Right lung (tissue), 10 donors: ENCODE results near the gene NHLRC4. TPM values are rescaled to one million over a fixed set of nuclear protein-coding genes. Genes with fewer than 3 reads are reported as not detected.

Experiments used
- DNase-seq, 2 donors: peaks; one replicate each; pipeline ENCODE4 v3.0.0-alpha.2; 2013
- long read RNA-seq, 8 donors: transcript quantifications; one replicate each; lab custom pipeline, GENCODE V29; 2026
- polyA plus RNA-seq, 5 donors: library from polyadenylated mRNA; unstranded; fragments of 120-200 nt; gene quantifications; one replicate each; pipeline versions ENCODE4 v1.2.1 to v1.2.3, GENCODE V29; 2013; ENCODE audit warnings: inconsistent platforms in 1 of 5, low replicate concordance in 1 of 5; ENCODE audit not compliant: insufficient read length in 5 of 5, insufficient read depth in 1 of 5

NHLRC4 gene, protein sequence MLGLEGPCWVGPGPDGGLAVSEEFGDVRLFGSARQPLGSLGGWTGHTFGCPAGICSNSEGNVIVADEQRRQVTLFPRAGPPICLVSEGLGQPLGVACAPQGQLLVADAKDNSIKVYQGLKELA
- 1 to 10 TPM; 1.5 to 4.9 (median 2.9) TPM for polyA plus RNA-seq
- long read RNA-seq, donor 1, partial matches to known transcripts: 0 of 2 reads
- long read RNA-seq, donor 1, other reads (novel, unspliced or antisense): 0 of 2 reads
- long read RNA-seq, donor 2, partial matches to known transcripts: 0 of 2 reads
- long read RNA-seq, donor 2, other reads (novel, unspliced or antisense): 0 of 2 reads
- long read RNA-seq, donor 3, partial matches to known transcripts: 0 of 1 reads
- long read RNA-seq, donor 3, other reads (novel, unspliced or antisense): 0 of 1 reads
- long read RNA-seq, donor 4, partial matches to known transcripts: 0 of 2 reads
- long read RNA-seq, donor 4, other reads (novel, unspliced or antisense): 0 of 2 reads
- long read RNA-seq, donor 5: 0 reads
- long read RNA-seq, donor 6, partial matches to known transcripts: 0 of 4 reads
- long read RNA-seq, donor 6, other reads (novel, unspliced or antisense): 0 of 4 reads
- long read RNA-seq, donor 7, partial matches to known transcripts: 10 of 11 reads
- long read RNA-seq, donor 7, other reads (novel, unspliced or antisense): 0 of 11 reads
- long read RNA-seq, donor 8, partial matches to known transcripts: 0 of 1 reads
- long read RNA-seq, donor 8, other reads (novel, unspliced or antisense): 0 of 1 reads

DNA sequence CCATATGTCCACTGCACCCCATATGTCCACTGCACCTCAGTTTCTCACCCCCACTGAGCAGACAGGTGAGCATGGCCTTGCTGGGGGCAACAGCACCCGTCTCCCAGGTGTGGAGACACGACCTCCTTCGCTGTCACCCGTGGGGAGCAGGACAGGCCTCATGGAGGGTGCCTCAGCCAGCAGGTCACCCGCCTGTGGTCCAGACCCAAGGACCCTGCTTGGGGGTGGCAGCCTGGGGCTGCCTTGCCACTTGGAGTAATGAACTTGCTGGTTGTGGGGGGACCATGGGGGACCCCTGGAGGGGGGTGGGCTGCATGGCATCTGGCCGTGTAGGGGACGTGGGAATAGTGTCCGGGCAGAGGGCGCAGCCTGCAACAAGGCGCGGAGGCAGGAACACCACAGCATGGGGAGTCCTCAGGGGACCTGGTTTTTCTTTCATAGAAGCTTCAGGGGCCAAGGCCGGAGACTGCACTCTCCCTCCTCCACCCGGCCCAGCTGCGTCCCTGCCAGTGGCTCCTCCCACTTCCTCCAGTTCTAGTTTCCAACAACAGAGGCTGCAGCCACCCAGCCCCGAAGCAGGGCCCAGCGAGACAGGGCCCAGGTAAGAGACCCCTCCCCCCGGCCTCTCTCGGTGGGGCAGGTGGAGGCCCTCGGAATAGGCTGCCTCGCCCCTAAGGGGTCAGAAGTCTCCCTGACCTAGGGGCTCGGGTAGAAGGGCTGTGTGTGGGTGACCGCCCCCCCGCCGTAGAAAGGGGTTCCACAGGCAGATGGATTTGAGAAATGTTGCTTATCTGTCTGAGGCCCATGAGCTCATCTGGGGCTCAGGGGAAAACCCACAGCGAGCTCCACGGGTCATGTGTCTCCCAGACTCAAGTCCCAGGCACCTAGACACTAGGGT, at the start of gene NHLRC4:
Gene NHLRC4 (plus strand): TSS at position 531 of the 898 bp plus-strand sequence. CDS start 1,043 bp downstream, outside the sequence.
- DNase-seq: peak; percentile 60 to 61

DNA sequence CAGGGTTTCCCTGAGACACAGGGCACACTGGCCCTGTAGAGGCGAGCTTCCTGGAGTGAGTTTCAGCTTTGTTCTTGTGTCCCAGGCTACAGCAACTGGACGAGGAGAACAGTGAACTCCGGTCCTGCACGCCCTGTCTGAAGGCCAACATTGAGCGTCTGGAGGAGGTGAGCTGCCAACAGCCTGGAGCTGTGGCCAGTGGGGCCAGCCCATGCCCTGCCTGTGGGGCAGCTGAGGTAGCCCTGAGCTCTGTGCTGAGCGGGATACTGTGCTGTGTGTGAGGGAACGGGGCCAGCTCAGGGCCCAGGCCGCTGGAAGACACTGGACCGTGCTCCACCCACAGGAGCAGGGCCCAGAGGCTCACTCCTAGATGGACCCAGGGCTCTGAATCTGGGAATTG, 47.9 kb upstream of the NHLRC4 start:
- no peak for DNase-seq

GRCh38 chr16:519425-519824, 47.4 kb upstream of the NHLRC4 start:
- DNase-seq: no peak

GRCh38 chr16:519841-520687, 46.7 kb upstream of the NHLRC4 start:
- no peak for DNase-seq

GRCh38 chr16:520847-521246, 46.0 kb upstream of the NHLRC4 start:
- no peak for DNase-seq

DNA sequence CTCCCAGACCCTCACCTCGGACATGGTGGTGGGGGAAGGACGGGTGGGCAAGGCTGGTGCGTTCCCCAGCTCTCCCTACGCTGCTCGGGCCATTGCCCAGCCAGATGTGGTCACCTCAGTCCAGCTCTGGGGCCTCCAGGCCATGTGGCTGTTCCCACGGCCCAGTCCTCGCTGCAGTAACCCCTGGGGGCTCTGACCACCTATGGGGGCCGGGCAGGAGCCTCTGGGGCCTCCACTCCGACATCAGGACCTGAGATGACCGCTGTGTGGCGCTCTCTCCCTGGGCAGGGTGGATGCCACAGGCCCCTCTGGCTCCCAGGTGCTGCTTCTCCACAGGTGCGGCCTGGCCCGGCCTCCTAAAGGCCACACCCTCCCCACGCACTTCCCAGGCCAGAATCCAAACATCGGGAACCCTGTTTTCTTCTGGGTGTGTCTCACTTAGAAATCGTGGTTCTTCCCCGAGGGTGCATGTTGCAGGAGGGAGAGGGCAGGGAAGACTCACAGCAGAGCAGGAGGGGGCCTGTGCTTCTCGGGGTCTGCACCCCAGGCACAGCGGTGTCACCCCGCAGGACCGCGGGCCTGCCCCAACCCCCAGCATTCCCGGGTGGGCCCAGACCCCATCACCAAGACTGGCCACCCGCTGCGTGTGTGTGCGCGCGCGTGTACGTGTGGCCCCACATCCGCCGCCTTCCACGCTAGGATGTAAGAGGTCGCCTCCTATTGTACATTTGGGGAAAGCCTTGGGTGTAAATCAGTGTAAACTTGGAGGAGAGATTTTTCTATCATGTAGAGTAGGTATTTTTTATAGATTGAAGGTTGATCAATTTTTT, 45.2 kb upstream of the NHLRC4 start:
- DNase-seq: no peak

- no peak for DNase-seq
Measured at GRCh38 chr16:522320-523096, 44.3 kb upstream of the NHLRC4 start.

- no peak for DNase-seq
Measured at GRCh38 chr16:523097-523741, 43.6 kb upstream of the NHLRC4 start.

- no peak for DNase-seq
Measured at GRCh38 chr16:524274-525040, 42.3 kb upstream of the NHLRC4 start.

- no peak for DNase-seq
Measured at GRCh38 chr16:525123-525519, 41.7 kb upstream of the NHLRC4 start.

DNA sequence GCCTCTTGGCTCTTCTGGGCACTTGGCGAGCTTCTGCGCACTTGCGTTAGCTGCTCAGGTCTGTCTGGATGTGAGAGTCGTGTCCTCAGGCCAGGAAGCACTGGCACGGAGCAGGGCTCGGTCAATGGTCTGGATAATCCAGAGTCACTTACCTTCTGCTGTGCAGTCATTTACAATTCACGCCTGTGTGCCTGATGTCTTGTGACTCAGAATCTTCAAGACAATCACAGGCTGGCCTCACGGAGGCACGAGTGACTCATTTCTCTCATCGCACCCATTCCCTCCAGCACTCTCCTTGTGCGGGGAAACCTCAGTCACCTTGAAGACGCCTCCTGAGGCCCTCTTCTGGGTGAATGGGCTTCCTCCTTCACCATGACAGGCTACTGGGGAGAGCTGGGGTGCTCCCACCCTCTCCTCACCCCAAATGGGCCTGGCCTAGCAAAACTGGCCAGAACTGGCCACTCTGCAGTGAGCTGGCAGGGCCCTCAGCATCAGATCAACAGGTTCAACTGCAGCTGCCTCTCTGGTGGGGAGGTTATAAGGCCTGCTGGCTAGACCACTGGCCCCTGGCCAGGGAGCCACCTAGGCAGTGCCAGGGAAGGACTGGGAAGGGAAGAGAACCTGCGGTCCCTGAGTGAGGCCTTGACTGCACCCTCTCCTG, 41.2 kb upstream of the NHLRC4 start:
- DNase-seq: no peak

GRCh38 chr16:526181-527014, 40.4 kb upstream of the NHLRC4 start:
- no peak for DNase-seq

DNA sequence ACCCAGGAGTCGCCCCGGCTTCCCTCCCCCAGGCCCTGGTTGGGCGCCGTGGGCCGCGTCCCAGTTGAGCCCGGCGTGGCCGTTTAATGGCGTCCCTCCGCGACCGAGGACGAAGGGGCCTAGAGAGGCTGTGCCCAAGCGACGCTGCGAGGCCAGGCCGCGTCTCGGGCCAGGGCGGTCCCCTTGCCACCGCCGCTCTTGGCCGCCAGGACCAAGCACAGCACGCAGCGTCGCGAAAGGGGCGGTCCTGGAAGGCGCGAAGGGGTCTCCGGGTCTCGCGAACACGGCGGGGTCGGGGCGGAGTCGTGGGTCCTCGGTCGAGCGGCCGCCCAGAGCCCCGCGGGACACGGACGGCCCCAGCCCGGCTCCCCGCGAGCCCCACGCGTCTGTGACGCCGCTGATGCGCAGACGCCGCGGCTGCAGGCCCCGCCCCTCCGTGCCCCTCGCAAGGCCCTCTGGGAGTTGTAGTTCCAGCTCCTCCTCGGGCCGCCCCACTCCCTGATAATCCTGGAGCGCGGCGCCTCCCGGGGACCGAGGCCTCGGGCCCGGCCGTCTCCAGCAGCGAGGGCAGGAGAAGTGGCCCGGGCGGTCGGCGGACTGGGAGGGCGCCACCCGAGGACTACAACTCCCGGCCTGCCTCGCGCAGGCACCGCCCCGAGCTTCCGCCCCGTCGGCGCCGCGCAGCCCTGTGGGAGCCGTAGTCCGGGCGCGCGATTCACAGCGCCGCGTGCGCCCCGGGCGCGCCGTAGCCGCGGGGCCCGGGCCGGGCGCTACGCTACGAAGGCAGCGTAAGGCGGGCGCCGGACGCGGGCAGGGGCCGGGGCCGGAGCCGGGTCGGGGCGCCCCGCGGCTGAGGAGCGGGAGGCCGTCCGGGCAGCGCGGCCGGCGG, 39.5 kb upstream of the NHLRC4 start, which contains the start of gene CAPN15:
Gene CAPN15 (plus strand): TSS at position 698 of the 889 bp plus-strand sequence. CDS start 19,127 bp downstream, outside the sequence.
- peak; percentile 92 to 95 for DNase-seq

DNA sequence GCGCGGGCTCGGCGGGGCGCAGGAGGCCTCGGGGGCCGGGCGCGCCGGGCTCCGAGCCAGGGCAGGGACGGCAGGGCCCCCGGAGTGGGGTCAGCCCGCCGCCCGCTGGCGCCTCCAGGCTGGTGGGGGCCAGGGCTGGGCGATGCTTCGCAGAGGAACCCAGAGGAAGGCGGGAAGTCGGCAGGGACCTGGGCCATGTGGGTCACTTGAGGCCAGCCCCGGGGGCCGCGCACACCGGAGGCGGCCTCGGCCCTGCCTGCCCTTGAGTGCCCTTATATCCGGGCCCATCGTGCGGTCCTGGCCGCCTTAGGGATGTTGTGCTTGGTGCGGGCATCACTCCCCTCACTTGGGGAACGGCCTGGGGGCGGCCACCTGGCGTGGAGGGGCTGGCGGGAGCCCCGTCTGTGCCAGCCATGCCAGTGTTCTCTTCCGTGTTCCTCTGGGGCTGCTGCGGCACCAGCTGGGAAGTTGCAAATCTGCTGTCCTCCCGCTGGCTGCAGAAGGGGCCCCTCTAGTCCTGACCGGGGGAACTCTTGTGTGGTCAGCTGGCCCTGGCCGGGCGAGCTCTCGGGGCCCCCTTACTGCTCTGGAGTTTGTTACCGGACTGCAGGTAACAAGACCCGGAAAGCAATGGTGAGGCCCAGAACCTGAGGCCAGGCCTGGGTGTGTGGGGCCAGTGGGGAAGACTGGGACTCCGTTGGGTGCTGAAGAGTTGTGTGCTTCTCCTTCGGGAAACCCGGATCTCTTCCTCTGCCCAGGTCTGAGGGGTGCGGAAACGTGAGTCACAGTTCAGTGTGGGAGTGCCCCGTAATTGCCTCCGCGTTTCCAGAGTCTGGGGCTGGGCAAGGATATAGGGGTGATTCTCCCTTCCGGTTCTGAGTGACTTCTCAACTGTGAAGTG, 38.4 kb upstream of the NHLRC4 start:
- peak in 1 of 2 donors; percentile 15 for DNase-seq
